IPS-18c (cell line): ENCODE results near the gene NLGN1.

Source experiments
- H3K4me3 ChIP-seq: 2 replicates; pipeline ENCODE4 v1.7.0; 2013; ENCODE audit warnings: low read depth, mild to moderate bottlenecking, low read length, moderate library complexity; ENCODE audit not compliant: insufficient read depth
- H3K9me3 ChIP-seq: one replicate; pipeline ENCODE4 v1.6.1; 2013; ENCODE audit warnings: mild to moderate bottlenecking, low read length, moderate library complexity; ENCODE audit not compliant: control insufficient read depth, insufficient read depth

The NLGN1 gene

GRCh38 chr3:174325834-174326700, 928.5 kb downstream of the NLGN1 start:
- no peak overlapping the region for H3K4me3 ChIP-seq

GRCh38 chr3:174329321-174329720, 931.8 kb downstream of the NLGN1 start:
- H3K4me3 ChIP-seq = no peak overlapping the region
- H3K9me3 ChIP-seq = no peaks in the 10 kb centered on the region

More at GRCh38 chr3:174325834-174326700, 928.5 kb downstream of the NLGN1 start:
- H3K9me3 ChIP-seq = no peaks in the 10 kb centered on the region

- Histone ChIP-seq H3K4me3 (no peak overlapping the region), H3K9me3 (no peaks in the 10 kb centered on the region)
Measured at GRCh38 chr3:174330303-174330702, 932.8 kb downstream of the NLGN1 start.

- H3K9me3 ChIP-seq = no peaks in the 10 kb centered on the region
Measured at GRCh38 chr3:174331095-174331800, 933.7 kb downstream of the NLGN1 start.

GRCh38 chr3:174332391-174332790, 934.8 kb downstream of the NLGN1 start:
- no peaks in the 10 kb centered on the region for H3K9me3 ChIP-seq

More at GRCh38 chr3:174331095-174331800, 933.7 kb downstream of the NLGN1 start:
- H3K4me3 ChIP-seq = no peak overlapping the region

GRCh38 chr3:174333640-174334039, 936.1 kb downstream of the NLGN1 start:
- H3K9me3 ChIP-seq = no peaks in the 10 kb centered on the region
- H3K4me3 ChIP-seq = no peak overlapping the region

More at GRCh38 chr3:174332391-174332790, 934.8 kb downstream of the NLGN1 start:
- no peak overlapping the region for H3K4me3 ChIP-seq

- H3K9me3 ChIP-seq = no peaks in the 10 kb centered on the region
- H3K4me3 ChIP-seq = no peak overlapping the region
Measured at GRCh38 chr3:174334111-174334510, 936.6 kb downstream of the NLGN1 start.

- Histone ChIP-seq H3K4me3 (no peak overlapping the region), H3K9me3 (no peaks in the 10 kb centered on the region)
Measured at GRCh38 chr3:174335324-174335723, 937.8 kb downstream of the NLGN1 start.

GRCh38 chr3:174335910-174336309, 938.4 kb downstream of the NLGN1 start:
- no peaks in the 10 kb centered on the region for H3K9me3 ChIP-seq
- H3K4me3 ChIP-seq = no peak overlapping the region
